ENCODE measurements around the gene FMO5. TPM values are rescaled to one million over a fixed set of nuclear protein-coding genes. Genes with fewer than 3 reads are reported as not detected.

FMO5 gene
- total RNA-seq, 3 donors from 2014 or later: 25.2 to 111 (median 55.7) TPM

GRCh38 chr1:147246910-147247655 is 21.9 kb upstream of the FMO5 start:
- DNase-seq (no peak), ATAC-seq (no peak)
- intact Hi-C loops (cut with DNase I, micrococcal nuclease): no loop called here
- Histone ChIP-seq H3K4me1 (ENCODE audit: low read depth) (no peaks in the 10 kb centered on the region), H3K36me3 (ENCODE audit: low read depth) (no peaks in the 10 kb centered on the region), H3K9me3 (no peaks in the 10 kb centered on the region), H3K4me3 (no peak overlapping the region)
- no peak for TF ChIP-seq CTCF (IDR thresholded peaks at IDR 0.05)

- no peak for TF ChIP-seq CTCF (IDR thresholded peaks at IDR 0.05)
- DNase-seq (no peak), ATAC-seq (no peak)
- no peaks in the 10 kb centered on the region for H3K4me1 ChIP-seq (ENCODE audit: low read depth)
- intact Hi-C loops (cut with DNase I, micrococcal nuclease): no loop called here
- no peak overlapping the region for H3K4me3 ChIP-seq
- no peaks in the 10 kb centered on the region for H3K9me3 ChIP-seq
- H3K36me3 ChIP-seq (ENCODE audit: low read depth): no peaks in the 10 kb centered on the region
Measured at GRCh38 chr1:147246044-147246690, 21.0 kb upstream of the FMO5 start.

- H3K4me1 ChIP-seq (ENCODE audit: low read depth): no peaks in the 10 kb centered on the region
- H3K4me3 ChIP-seq: no peak overlapping the region
- no peak for ATAC-seq
- DNase-seq: no peak
- H3K36me3 ChIP-seq (ENCODE audit: low read depth): no peaks in the 10 kb centered on the region
- intact Hi-C loops (cut with DNase I, micrococcal nuclease): no loop called here
- TF ChIP-seq CTCF (IDR thresholded peaks at IDR 0.05): no peak
- no peaks in the 10 kb centered on the region for H3K9me3 ChIP-seq
Measured at GRCh38 chr1:147245586-147246021, 20.5 kb upstream of the FMO5 start.

- H3K4me1 ChIP-seq (ENCODE audit: low read depth): peaks cover 3% of the 10 kb centered on the region
- intact Hi-C loops (cut with DNase I, micrococcal nuclease): no loop called here
- no peak overlapping the region for H3K4me3 ChIP-seq
- DNase-seq: no peak
- TF ChIP-seq CTCF (IDR thresholded peaks at IDR 0.05): no peak
- H3K36me3 ChIP-seq (ENCODE audit: low read depth): no peaks in the 10 kb centered on the region
- no peaks in the 10 kb centered on the region for H3K9me3 ChIP-seq
- ATAC-seq: no peak
Measured at GRCh38 chr1:147245129-147245528, 20.0 kb upstream of the FMO5 start.

GRCh38 chr1:147243841-147244240 is 18.7 kb upstream of the FMO5 start:
- ATAC-seq (no peak), DNase-seq (no peak)
- no peaks in the 10 kb centered on the region for H3K36me3 ChIP-seq (ENCODE audit: low read depth)
- H3K4me1 ChIP-seq (ENCODE audit: low read depth): peaks cover 14% of the 10 kb centered on the region
- intact Hi-C loops (cut with DNase I, micrococcal nuclease): loop anchor here (2.0 to 5.0 kb wide), 2 partner anchors 71 to 72 kb away; partner anchors contain the start of gene PRKAB2 (in 2 of the 2)
- TF ChIP-seq CTCF (IDR thresholded peaks at IDR 0.05): no peak
- H3K4me3 ChIP-seq: no peak overlapping the region
- no peaks in the 10 kb centered on the region for H3K9me3 ChIP-seq

Measured in mucosa of descending colon (tissue), 3 donors.